ENCODE results near the gene NDUFAF8. TPM values are rescaled to one million over a fixed set of nuclear protein-coding genes. Genes with fewer than 3 reads are reported as not detected.

The NDUFAF8 gene
- total and polyA plus RNA-seq, 10 of the 15 experiments (the other 5 are each of a cell fraction or from before 2014, with no cell fraction given), result 22.0 to 307 (median 106) TPM

DNA sequence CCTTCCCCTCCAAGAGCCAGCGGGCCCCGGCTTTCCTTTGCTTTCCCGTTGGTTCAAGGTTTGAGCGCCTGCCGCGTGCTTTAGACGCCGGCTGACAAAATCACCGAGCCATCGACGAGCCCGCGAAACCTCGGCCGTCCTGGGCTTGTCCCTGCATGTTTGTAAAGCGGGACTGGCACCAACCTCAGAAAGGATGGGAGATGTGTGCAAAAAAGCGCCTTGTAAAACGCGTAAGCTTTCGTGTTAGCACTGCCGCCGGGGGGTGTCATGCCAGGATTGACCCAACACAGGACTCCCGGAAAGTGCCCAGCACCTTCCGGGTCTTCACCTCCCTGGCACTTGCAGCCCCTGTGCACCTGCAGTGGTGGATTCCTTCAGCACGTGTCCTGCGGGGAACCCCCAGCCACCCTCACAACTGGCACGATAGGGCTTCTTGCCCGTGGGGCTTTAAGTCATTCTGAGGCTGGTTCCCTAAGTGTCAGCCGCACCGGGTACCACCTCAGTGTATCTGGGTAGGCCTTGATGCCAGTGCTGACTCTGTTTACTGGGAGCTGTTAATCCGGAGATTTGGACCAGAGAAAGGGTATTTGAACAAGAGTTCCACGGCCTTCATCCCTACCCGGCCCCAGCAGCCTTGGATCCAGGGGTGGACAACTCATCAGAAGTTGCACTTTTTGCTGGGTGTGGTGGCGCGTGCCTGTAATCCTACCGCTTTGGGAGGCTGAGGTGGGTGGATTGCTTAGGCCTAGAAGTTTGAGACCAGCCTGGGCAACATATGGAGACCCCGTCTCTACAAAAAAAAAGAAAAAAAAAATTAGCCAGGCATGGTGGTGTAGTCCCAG, 817 bp downstream of the NDUFAF8 start (continued):
- TF ChIP-seq, protein P1, sequence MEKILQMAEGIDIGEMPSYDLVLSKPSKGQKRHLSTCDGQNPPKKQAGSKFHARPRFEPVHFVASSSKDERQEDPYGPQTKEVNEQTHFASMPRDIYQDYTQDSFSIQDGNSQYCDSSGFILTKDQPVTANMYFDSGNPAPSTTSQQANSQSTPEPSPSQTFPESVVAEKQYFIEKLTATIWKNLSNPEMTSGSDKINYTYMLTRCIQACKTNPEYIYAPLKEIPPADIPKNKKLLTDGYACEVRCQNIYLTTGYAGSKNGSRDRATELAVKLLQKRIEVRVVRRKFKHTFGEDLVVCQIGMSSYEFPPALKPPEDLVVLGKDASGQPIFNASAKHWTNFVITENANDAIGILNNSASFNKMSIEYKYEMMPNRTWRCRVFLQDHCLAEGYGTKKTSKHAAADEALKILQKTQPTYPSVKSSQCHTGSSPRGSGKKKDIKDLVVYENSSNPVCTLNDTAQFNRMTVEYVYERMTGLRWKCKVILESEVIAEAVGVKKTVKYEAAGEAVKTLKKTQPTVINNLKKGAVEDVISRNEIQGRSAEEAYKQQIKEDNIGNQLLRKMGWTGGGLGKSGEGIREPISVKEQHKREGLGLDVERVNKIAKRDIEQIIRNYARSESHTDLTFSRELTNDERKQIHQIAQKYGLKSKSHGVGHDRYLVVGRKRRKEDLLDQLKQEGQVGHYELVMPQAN (conservative IDR thresholded peaks at IDR 0.05), result no peak; the same call in 1 of the 2 replicates
- TF ChIP-seq, protein P2, sequence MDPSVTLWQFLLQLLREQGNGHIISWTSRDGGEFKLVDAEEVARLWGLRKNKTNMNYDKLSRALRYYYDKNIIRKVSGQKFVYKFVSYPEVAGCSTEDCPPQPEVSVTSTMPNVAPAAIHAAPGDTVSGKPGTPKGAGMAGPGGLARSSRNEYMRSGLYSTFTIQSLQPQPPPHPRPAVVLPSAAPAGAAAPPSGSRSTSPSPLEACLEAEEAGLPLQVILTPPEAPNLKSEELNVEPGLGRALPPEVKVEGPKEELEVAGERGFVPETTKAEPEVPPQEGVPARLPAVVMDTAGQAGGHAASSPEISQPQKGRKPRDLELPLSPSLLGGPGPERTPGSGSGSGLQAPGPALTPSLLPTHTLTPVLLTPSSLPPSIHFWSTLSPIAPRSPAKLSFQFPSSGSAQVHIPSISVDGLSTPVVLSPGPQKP (IDR thresholded peaks at IDR 0.05; ENCODE audit: low read depth, low read length), result no peak
- TF ChIP-seq KAT2A (conservative IDR thresholded peaks at IDR 0.05; ENCODE audit: control insufficient read depth, low read depth, low read length) (no peak), BACH1 (IDR thresholded peaks at IDR 0.05; ENCODE audit: borderline replicate concordance) (no peak), POLR2AphosphoS2 (IDR thresholded peaks at IDR 0.05; ENCODE audit: low read depth, low read length) (no peak), ZNF384 (IDR thresholded peaks at IDR 0.05; ENCODE audit: borderline replicate concordance, low read depth, low read length) (no peak), MXI1 (IDR thresholded peaks at IDR 0.05; ENCODE audit: low read depth, low read length) (peak; percentile 47), TCF3 (IDR thresholded peaks at IDR 0.05; ENCODE audit: borderline replicate concordance, insufficient read depth, low read depth, low read length) (0 out of 2 replicates have a peak, but pooled peaks have one; percentile 31), POU2F2 (IDR thresholded peaks at IDR 0.05; ENCODE audit: borderline replicate concordance, low read depth, low read length) (0 out of 3 replicates have a peak, but pooled peaks have one; percentile 14), ETV6 (conservative IDR thresholded peaks at IDR 0.05 in 1 of 2, IDR thresholded peaks at IDR 0.05 in 1 of 2; ENCODE audit: borderline replicate concordance in 1 of 2, low read depth in 1 of 2) (no peak), FOXK2 (IDR thresholded peaks at IDR 0.05) (no peak; the same call in 1 of the 2 replicates), ZNF24 (IDR thresholded peaks at IDR 0.05) (no peak), NFIC (IDR thresholded peaks at IDR 0.05; ENCODE audit: low read depth, low read length) (no peak), LARP7 (IDR thresholded peaks at IDR 0.05) (0 out of 2 replicates have a peak, but pooled peaks have one; percentile 17), NR2F1 (conservative IDR thresholded peaks at IDR 0.05) (no peak), GATAD2B (conservative IDR thresholded peaks at IDR 0.05; ENCODE audit: low read depth) (no peak), NRF1 (conservative IDR thresholded peaks at IDR 0.05; ENCODE audit: low read depth, low read length) (no peak), MTA3 (IDR thresholded peaks at IDR 0.05; ENCODE audit: borderline replicate concordance, low read length) (no peak)
- TF ChIP-seq, protein P3, sequence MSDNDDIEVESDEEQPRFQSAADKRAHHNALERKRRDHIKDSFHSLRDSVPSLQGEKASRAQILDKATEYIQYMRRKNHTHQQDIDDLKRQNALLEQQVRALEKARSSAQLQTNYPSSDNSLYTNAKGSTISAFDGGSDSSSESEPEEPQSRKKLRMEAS (IDR thresholded peaks at IDR 0.05; ENCODE audit: low read depth, low read length), result 0 out of 2 replicates have a peak, but pooled peaks have one; percentile 34
- TF ChIP-seq, protein P4, sequence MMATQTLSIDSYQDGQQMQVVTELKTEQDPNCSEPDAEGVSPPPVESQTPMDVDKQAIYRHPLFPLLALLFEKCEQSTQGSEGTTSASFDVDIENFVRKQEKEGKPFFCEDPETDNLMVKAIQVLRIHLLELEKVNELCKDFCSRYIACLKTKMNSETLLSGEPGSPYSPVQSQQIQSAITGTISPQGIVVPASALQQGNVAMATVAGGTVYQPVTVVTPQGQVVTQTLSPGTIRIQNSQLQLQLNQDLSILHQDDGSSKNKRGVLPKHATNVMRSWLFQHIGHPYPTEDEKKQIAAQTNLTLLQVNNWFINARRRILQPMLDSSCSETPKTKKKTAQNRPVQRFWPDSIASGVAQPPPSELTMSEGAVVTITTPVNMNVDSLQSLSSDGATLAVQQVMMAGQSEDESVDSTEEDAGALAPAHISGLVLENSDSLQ (IDR thresholded peaks at IDR 0.05), result no peak
- TF ChIP-seq, protein P5, sequence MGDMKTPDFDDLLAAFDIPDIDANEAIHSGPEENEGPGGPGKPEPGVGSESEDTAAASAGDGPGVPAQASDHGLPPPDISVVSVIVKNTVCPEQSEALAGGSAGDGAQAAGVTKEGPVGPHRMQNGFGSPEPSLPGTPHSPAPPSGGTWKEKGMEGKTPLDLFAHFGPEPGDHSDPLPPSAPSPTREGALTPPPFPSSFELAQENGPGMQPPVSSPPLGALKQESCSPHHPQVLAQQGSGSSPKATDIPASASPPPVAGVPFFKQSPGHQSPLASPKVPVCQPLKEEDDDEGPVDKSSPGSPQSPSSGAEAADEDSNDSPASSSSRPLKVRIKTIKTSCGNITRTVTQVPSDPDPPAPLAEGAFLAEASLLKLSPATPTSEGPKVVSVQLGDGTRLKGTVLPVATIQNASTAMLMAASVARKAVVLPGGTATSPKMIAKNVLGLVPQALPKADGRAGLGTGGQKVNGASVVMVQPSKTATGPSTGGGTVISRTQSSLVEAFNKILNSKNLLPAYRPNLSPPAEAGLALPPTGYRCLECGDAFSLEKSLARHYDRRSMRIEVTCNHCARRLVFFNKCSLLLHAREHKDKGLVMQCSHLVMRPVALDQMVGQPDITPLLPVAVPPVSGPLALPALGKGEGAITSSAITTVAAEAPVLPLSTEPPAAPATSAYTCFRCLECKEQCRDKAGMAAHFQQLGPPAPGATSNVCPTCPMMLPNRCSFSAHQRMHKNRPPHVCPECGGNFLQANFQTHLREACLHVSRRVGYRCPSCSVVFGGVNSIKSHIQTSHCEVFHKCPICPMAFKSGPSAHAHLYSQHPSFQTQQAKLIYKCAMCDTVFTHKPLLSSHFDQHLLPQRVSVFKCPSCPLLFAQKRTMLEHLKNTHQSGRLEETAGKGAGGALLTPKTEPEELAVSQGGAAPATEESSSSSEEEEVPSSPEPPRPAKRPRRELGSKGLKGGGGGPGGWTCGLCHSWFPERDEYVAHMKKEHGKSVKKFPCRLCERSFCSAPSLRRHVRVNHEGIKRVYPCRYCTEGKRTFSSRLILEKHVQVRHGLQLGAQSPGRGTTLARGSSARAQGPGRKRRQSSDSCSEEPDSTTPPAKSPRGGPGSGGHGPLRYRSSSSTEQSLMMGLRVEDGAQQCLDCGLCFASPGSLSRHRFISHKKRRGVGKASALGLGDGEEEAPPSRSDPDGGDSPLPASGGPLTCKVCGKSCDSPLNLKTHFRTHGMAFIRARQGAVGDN (IDR thresholded peaks at IDR 0.05), result no peak

All from GM12878 (cell line).